Central memory CD8-positive, alpha-beta T cell (primary cell): ENCODE measurements around the gene CCSAP.

Source experiments
- ATAC-seq: fragments of 150-1000 bp; cut with Tn5 transposase; replicated peaks from 2 replicates; pipeline ENCODE4 v1.10.0; 2022; ENCODE audit warnings: mild to moderate bottlenecking, moderate FRiP score, moderate number of reproducible peaks; ENCODE audit not compliant: poor library complexity, severe bottlenecking; ENCODE audit errors: extremely low read depth
- DNase-seq, 2 donors: peaks; one replicate each; pipeline ENCODE4 v3.0.0; 2021; ENCODE audit warnings: low spot score in 2 of 2
- H3K27ac Mint-ChIP-seq: one replicate; pipeline ENCODE4 v1.8.0; 2022; ENCODE audit warnings: low read depth, mild to moderate bottlenecking, moderate library complexity, mixed read lengths
- H3K27me3 Mint-ChIP-seq: one replicate; pipeline ENCODE4 v1.8.0; 2022; ENCODE audit warnings: mixed read lengths
- H3K36me3 Mint-ChIP-seq: one replicate; pipeline ENCODE4 v1.8.0; 2022; ENCODE audit warnings: mild to moderate bottlenecking, moderate library complexity, mixed read lengths; ENCODE audit not compliant: insufficient read depth
- H3K4me1 Mint-ChIP-seq: one replicate; pipeline ENCODE4 v1.8.0; 2022; ENCODE audit warnings: mixed read lengths
- H3K4me3 Mint-ChIP-seq: one replicate; pipeline ENCODE4 v1.8.0; 2022; ENCODE audit warnings: mild to moderate bottlenecking, moderate library complexity, mixed read lengths
- H3K9me3 Mint-ChIP-seq: one replicate; pipeline ENCODE4 v1.8.0; 2022; ENCODE audit warnings: mixed read lengths

The CCSAP gene

GRCh38 chr1:229288516-229288915, 54.3 kb downstream of the CCSAP start:
- peaks cover 7% of the 10 kb centered on the region for H3K9me3 Mint-ChIP-seq
- DNase-seq (no peak), ATAC-seq (no peak)
- H3K27ac Mint-ChIP-seq, result no peak overlapping the region
- peaks cover 19% of the 10 kb centered on the region for H3K36me3 Mint-ChIP-seq
- H3K4me1 Mint-ChIP-seq, result peaks cover 34% of the 10 kb centered on the region
- H3K27me3 Mint-ChIP-seq, result no peaks in the 10 kb centered on the region
- no peak overlapping the region for H3K4me3 Mint-ChIP-seq

GRCh38 chr1:229287267-229287666, 55.6 kb downstream of the CCSAP start:
- Mint-ChIP-seq H3K4me1 (peaks cover 42% of the 10 kb centered on the region), H3K36me3 (peaks cover 15% of the 10 kb centered on the region), H3K4me3 (no peak overlapping the region), H3K27me3 (no peaks in the 10 kb centered on the region), H3K9me3 (peaks cover 7% of the 10 kb centered on the region), H3K27ac (peak overlapping the region; percentile 27)
- DNase-seq (no peak), ATAC-seq (no peak)

DNA sequence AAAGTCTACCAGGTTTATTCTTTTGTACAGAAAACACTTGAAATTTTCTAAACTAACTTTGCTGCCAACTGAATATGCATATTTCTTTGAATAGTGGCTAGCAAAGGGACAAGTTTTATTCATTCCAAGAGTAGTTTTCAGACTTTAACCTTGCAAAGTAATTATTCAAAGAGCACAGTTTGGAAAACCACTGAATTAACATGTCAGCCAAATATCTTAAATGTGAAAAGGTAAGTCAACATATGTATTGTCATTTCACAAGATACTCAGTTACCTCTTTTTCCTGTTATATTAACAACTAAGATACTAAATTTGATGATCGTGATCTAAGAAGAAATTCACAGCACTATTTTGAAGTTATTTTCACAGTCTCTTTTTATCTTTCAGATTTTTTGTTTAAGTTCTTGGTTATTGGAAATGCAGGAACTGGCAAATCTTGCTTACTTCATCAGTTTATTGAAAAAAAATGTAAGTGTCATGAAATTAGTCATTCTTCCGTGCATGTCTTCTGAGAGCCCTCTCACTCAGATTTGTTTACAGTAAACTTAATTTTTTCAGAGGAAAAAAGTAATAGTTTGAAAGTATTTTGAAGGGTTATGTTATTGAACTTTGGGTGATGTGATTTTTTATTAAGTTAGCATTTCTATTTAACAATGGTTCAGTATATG, 56.6 kb downstream of the CCSAP start:
- DNase-seq, result no peak
- Mint-ChIP-seq H3K4me1 (peaks cover 52% of the 10 kb centered on the region), H3K36me3 (peaks cover 16% of the 10 kb centered on the region), H3K4me3 (no peak overlapping the region), H3K9me3 (peaks cover 5% of the 10 kb centered on the region), H3K27ac (peak overlapping the region; percentile 27), H3K27me3 (no peaks in the 10 kb centered on the region)
- no peak for ATAC-seq

GRCh38 chr1:229285440-229285839, 57.4 kb downstream of the CCSAP start:
- H3K27ac Mint-ChIP-seq, result peak overlapping the region; percentile 22
- ATAC-seq, result no peak
- H3K36me3 Mint-ChIP-seq, result peaks cover 12% of the 10 kb centered on the region
- peaks cover 59% of the 10 kb centered on the region for H3K4me1 Mint-ChIP-seq
- no peak for DNase-seq
- no peaks in the 10 kb centered on the region for H3K27me3 Mint-ChIP-seq
- H3K9me3 Mint-ChIP-seq, result no peaks in the 10 kb centered on the region
- H3K4me3 Mint-ChIP-seq, result no peak overlapping the region

DNA sequence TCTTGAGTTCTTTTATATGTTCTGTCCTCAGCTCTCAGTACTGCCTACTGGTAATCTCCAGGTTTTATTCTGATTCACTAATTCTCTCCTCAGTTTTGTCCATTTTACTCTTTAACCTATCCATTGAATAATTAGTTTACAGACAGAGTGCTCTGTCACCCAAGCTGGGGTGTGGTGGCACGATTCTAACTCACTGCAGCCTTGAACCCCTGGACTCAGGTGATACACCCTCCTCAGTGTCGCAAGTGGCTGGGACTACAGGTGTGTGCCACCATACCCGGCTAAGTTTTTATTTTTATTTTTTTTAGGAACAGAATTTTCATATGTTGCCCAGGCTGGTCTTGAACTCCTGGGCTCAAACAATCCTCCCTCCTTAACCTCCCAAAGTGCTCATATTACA, 58.0 kb downstream of the CCSAP start:
- Mint-ChIP-seq H3K4me3 (no peak overlapping the region), H3K27me3 (no peaks in the 10 kb centered on the region), H3K4me1 (peaks cover 63% of the 10 kb centered on the region), H3K36me3 (peaks cover 8% of the 10 kb centered on the region), H3K27ac (peak overlapping the region; percentile 22), H3K9me3 (no peaks in the 10 kb centered on the region)
- no peak for DNase-seq
- ATAC-seq, result no peak

GRCh38 chr1:229283183-229283611, 59.6 kb downstream of the CCSAP start:
- DNase-seq, result no peak
- H3K27ac Mint-ChIP-seq, result no peak overlapping the region
- H3K27me3 Mint-ChIP-seq, result no peaks in the 10 kb centered on the region
- H3K36me3 Mint-ChIP-seq, result peaks cover 3% of the 10 kb centered on the region
- H3K9me3 Mint-ChIP-seq, result no peaks in the 10 kb centered on the region
- peaks cover 63% of the 10 kb centered on the region for H3K4me1 Mint-ChIP-seq
- H3K4me3 Mint-ChIP-seq, result no peak overlapping the region
- ATAC-seq, result no peak

GRCh38 chr1:229282295-229282823, 60.5 kb downstream of the CCSAP start:
- H3K4me1 Mint-ChIP-seq, result peaks cover 59% of the 10 kb centered on the region
- no peak for ATAC-seq
- no peak overlapping the region for H3K4me3 Mint-ChIP-seq
- no peaks in the 10 kb centered on the region for H3K9me3 Mint-ChIP-seq
- H3K27me3 Mint-ChIP-seq, result no peaks in the 10 kb centered on the region
- peak overlapping the region; percentile 56 for H3K27ac Mint-ChIP-seq
- no peak for DNase-seq
- H3K36me3 Mint-ChIP-seq, result peaks cover 3% of the 10 kb centered on the region

GRCh38 chr1:229281339-229281926, 61.4 kb downstream of the CCSAP start:
- ATAC-seq, result no peak
- Mint-ChIP-seq H3K4me3 (no peak overlapping the region), H3K4me1 (peaks cover 52% of the 10 kb centered on the region), H3K27ac (no peak overlapping the region), H3K27me3 (no peaks in the 10 kb centered on the region), H3K36me3 (peaks cover 3% of the 10 kb centered on the region), H3K9me3 (no peaks in the 10 kb centered on the region)
- DNase-seq, result no peak

DNA sequence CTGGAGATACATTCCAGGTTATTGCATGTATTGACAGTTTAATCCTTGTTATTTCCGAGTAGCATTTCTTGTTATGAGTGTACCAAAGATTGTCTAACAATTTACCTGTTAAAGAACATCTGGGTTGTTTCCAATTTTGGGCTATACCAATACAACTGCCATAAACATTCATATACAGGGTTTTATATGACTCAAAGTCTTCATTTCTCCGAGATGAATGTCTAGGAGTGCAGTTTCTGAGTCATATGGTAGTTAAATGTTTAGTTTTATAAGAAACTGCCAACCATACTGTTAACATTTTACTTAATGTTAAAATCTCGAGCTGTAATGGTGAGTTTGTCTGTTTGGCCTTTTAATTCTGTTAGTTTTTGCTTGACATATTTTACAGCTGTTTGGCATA, 61.9 kb downstream of the CCSAP start:
- Mint-ChIP-seq H3K9me3 (no peaks in the 10 kb centered on the region), H3K4me3 (no peak overlapping the region), H3K4me1 (peaks cover 50% of the 10 kb centered on the region), H3K27me3 (no peaks in the 10 kb centered on the region), H3K27ac (no peak overlapping the region), H3K36me3 (peaks cover 3% of the 10 kb centered on the region)
- ATAC-seq (no peak), DNase-seq (no peak)

- no peaks in the 10 kb centered on the region for H3K9me3 Mint-ChIP-seq
- H3K27me3 Mint-ChIP-seq, result no peaks in the 10 kb centered on the region
- no peak overlapping the region for H3K4me3 Mint-ChIP-seq
- ATAC-seq (no peak), DNase-seq (no peak)
- H3K4me1 Mint-ChIP-seq, result peaks cover 48% of the 10 kb centered on the region
- peaks cover 3% of the 10 kb centered on the region for H3K36me3 Mint-ChIP-seq
- no peak overlapping the region for H3K27ac Mint-ChIP-seq
Measured at GRCh38 chr1:229280037-229280828, 62.6 kb downstream of the CCSAP start.

DNA sequence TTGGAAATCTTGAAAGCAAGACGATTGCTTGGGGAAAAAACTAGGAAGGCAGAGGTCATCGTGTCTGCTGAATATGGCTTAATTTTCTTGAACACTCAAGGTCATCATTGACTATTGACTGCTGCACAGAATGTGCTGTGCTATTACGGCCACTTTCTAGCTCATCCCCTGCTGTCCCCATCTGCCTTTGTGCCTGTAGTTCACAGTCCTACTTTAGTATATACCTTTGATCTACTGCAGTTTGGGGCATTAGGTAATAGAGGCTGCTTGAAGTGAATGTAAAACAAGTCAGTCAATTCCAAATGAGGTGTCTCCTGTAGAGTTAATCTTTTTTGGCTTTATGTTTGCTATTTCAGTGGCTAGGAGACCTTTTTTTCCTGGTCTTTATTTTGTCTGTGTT, 63.6 kb downstream of the CCSAP start:
- H3K27me3 Mint-ChIP-seq, result no peaks in the 10 kb centered on the region
- H3K4me1 Mint-ChIP-seq, result peaks cover 48% of the 10 kb centered on the region
- DNase-seq, result no peak

GRCh38 chr1:229278120-229278741, 64.6 kb downstream of the CCSAP start:
- Mint-ChIP-seq H3K36me3 (peaks cover 1% of the 10 kb centered on the region), H3K4me1 (peaks cover 48% of the 10 kb centered on the region), H3K4me3 (no peak overlapping the region), H3K27me3 (no peaks in the 10 kb centered on the region), H3K9me3 (no peaks in the 10 kb centered on the region), H3K27ac (no peak overlapping the region)
- ATAC-seq, result no peak
- DNase-seq, result no peak

More for the DNA sequence above, 63.6 kb downstream of the CCSAP start:
- no peak for ATAC-seq
- no peak overlapping the region for H3K4me3 Mint-ChIP-seq
- H3K36me3 Mint-ChIP-seq, result peaks cover 1% of the 10 kb centered on the region
- H3K9me3 Mint-ChIP-seq, result no peaks in the 10 kb centered on the region
- H3K27ac Mint-ChIP-seq, result no peak overlapping the region
